ENCODE measurements around the gene ACACA. TPM values are rescaled to one million over a fixed set of nuclear protein-coding genes. Genes with fewer than 3 reads are reported as not detected.
"Not testable (repeated sequence)": the region's sequence is repeated elsewhere in the genome, so short reads cannot be mapped to it uniquely, and the experiment has no call there.

The ACACA gene
- total RNA-seq, 1 experiment from 2014 or later = 33.7 TPM

DNA sequence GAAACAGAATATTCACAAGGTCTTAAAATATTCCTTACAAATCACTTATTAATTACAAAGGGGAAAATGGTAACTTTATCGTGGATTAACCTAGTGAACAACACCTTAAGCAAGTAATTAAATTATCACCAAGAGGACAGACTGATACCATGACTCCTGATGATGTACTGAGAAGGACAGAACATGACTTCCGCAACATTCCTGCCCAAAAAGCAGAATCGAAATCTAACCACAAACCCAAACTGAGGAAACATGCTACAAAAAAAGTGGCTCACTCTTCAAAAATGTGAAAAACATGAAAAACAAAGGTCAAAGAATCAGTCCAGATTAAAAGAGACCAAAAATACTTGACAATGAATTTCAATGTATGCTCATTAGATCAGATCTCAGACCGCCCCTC is 306.4 kb downstream of the ACACA start:
- DNase-seq (ENCODE audit: low read depth) = peak; percentile 50

DNA sequence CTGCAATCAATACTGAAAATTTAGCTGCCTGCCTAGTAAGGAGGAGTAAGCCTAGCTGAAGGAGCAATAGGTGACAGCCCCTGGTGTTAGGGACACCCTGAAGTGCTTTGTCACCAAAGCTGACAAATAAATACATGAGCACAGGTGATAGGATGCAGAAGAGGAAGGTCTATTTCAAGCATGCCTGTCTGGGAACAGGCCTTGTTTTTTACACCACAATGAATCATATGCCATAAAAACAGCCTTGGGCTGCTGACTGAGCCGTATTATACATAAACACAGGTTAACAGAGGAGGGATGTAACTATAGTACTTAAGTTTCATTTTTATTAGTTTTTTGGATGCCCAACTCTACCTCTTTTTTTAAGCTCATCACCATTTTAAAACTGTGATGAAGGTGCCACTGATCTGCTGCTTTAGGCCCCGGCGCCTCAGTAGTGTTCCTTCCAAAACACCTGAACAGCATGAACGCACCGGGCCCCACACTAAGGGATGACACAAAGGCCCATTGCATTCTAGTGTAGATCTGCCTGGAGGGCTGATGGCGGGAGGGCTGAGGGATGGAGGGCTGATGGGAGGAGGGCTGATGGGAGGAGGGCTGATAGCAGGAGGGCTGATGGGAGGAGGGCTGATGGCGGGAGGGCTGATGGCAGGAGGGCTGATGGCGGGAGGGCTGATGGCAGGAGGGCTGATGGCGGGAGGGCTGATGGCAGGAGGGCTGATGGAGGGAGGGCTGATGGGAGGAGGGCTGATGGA is 307.5 kb downstream of the ACACA start:
- DNase-seq (ENCODE audit: low read depth) = peak; percentile 90

DNA sequence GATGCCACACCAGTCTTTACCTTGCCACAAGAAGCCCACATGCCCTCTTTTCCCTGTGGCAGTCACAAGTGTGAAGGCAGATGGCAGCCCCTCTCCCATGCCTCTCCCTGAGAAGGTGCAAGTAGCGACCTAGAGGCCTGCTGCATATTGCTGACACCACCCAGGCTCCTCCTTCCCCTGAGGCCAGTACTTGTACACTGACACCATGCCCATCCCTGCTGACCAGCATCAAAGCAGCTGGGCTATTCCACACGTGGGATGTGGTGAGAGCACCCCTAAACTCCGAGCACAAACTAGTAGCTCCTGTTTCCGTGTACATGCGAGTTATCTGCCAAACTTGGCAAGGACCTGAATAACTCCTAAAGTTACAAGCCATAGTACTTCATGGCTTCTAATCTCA is 308.5 kb downstream of the ACACA start:
- DNase-seq (ENCODE audit: low read depth) = no peak

DNA sequence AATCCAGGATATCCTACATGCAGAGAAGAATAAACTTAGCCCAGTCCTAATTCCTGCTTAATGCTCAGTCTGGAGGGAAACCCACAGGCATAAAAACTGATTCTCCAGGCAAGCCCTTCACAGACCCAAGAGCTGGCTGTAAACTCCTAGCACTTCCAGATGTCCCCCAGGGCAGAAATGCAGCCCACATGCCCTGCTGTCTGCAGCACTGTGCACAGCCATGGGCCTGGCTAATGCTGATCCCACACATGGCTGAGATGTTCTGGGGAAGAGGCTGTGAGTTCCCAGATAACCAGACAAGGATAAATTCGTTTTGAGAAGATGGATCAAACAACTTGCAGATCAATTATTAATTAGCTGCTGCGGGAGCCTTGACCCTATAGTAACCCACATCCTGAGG is 309.5 kb downstream of the ACACA start:
- DNase-seq (ENCODE audit: low read depth) = no peak

DNA sequence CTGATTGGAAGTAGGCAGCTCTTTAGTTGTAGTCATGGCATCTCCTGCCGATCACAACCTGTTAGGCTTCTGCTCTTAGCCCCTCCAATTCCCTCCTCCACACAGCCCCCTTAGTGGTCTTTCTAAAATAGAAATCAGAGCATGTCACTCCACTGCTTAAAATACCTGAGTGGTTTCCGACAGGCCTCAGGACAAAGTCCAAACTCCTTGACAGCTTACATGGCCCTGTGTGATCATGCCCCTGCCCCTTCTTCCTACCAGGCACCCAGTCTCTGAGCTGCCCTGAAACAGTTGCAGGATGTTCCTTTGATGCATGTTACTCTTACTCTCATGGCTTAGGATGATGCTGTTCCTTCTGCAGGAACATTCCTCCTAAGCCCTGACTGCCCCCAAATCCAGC is 310.6 kb downstream of the ACACA start:
- DNase-seq (ENCODE audit: low read depth) = no peak

DNA sequence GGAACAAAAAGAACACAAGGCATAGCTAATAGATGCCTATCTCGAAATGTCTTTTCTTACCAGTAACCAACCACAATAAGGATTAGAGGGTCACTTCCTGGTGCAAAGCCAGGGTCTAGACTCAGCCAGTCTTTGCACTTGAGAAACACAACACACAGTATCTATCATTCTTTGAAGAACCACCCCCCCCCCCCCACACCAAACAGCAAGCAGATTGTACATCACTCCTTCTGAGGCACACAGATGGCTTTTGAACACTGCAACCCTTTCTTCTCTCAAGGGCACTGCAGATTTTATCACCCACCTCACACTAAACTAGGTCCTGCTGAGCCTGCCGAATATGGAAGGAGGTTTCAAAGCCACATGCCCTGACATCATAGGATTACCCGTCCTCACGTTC is 312.2 kb downstream of the ACACA start:
- DNase-seq (ENCODE audit: low read depth) = no peak

DNA sequence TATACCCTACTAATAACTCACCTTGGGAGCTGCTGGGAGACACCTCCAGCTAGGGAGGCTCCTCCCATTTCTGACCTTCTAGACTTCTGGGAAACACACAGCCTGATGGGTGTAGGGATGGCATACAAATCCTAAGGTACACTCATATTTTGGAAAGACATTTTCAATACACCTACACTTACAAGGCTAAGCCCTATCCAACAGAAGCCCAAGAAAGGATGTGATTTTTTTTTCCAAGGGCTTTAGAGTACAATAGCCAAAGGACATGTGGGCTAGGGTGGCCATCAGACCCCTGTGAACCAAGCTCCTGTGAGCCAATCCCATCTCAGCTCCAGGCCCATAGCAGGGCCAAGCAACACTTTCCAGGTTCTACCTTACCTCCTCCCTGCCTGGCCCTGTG is 313.9 kb downstream of the ACACA start:
- no peak for DNase-seq (ENCODE audit: low read depth)

DNA sequence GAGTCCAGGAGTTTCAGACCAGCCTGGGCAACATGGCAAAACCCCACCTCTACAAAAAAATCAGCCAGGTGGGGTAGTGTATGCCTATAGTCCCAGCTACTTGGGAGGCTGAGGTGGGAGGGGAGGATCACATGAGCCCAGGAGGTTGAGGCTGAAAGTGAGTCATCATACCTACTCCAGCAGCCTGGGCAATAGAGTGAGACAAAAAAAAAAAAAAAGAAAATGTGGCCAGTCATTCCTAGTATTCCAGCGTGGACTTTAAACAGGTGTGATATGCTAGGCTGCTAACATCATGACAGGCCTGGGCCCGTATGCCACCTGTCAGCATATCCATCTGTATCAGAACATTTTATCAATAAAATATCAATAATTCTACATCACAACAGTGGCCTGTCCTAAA is 314.6 kb downstream of the ACACA start:
- DNase-seq (ENCODE audit: low read depth) = peak; percentile 46

DNA sequence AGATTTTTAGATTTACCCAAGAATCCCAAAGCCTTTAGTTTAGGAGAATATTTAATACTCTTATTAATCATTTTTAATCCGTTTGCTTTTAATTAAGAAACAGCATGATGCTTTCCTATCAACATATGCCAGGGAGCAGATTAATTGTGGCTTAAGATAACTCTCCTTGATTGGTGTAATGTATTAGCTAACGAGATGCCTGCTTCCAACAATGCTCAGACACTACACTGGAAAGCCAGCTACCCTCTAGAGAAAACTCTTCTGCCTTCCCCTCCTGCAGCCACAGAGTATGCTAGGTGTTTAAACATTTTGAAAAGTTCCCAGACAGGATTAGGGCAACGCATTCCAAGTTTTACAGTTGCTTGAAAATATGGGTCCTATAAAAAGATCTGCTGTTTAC is 315.7 kb downstream of the ACACA start:
- no peak for DNase-seq (ENCODE audit: low read depth)

DNA sequence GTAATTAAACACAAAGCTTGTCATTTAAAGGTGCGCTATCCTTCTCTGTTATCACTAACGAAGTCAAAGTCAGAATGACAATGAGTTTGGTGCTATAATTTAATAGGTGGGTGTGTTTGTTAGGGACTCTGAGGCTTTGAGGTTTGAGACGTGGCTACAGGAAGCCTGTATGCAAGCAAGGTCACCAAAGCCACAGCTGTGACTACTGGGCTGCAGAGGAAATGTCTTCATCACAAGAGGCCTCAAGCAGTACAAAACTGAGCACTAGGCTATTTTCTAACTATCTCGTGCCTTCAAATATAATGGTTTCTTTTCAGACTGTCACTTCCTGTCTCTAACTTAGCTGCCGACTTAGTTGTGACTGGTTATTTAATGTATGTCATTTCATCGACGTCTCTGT is 316.7 kb downstream of the ACACA start:
- DNase-seq (ENCODE audit: low read depth) = no peak

DNA sequence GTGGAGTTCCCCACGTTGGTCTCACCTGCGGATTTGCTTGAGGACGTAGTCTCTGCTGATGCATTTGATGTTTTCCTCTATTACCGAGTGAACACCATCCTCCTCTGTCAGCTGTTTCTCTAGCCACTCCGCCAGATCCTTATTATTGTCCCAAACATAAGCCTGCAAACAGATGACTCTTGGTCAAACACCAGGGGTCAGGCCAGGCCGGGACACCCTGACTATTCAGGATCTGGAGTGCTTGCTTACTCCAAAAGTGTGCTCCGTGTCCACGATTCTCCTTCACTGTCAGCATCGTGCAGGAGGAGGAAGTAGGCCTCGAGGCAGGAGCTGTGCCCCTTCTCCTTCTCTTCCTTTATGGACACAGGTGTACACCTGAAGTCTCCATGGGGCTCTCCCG is 317.7 kb downstream of the ACACA start:
- DNase-seq (ENCODE audit: low read depth) = no peak

DNA sequence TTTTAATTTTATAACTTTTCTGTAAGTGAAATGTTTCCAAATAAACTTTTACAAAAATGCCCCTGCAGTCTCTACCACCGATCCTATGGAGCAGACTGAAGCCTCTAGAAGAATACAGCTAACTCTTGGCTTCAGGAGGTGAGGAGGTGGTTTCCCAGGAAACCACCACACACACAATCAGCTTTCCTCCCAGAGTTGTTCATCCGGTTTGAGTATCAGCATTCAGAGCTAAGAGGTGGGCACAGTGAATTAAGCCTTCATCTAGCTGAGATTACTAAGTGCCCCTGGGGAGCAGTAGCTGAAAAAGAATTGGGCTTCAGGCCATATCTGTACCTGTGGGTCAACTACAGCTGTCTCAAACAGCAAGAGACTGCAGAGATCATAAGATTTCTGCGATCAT is 318.2 kb downstream of the ACACA start:
- DNase-seq (ENCODE audit: low read depth) = no peak

DNA sequence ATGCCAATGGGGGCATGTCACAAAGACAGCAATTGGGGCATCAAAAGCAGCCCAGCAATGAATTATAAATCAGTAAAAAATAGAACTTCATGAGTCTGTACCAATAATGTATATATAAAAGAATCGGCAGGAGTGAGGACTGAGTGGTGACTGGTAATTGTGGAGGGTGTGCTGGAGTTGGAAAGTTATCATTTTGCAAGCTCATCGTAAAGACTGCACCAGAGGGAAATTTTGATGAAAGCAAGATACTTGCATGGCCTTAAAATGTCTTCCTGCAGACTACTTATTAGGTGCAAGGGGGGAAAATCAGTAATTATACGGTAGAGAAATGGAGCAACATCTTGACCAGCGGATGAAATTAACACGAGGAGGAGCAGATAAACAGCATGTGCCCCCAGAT is 319.0 kb downstream of the ACACA start:
- DNase-seq (ENCODE audit: low read depth) = no peak

DNA sequence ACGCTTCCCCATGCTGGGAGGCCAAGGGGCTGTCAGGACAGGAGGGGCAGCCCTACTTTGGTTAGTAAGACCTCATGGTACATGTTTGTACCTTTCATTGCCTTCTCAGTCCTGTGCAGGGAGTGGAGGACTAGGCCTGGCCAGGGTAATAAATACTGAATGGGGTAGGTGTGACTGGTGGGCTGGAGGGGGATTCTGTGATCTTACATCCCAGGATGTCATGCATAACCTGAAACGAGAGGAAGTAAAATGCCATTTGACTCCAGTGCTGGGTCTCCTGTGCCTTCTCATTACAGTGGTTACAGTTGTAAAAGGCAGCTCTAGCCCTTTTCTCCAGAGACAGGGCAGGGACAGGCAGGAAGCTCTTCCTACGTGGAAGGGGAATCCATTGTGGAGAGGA is 319.7 kb downstream of the ACACA start:
- no peak for DNase-seq (ENCODE audit: low read depth)

DNA sequence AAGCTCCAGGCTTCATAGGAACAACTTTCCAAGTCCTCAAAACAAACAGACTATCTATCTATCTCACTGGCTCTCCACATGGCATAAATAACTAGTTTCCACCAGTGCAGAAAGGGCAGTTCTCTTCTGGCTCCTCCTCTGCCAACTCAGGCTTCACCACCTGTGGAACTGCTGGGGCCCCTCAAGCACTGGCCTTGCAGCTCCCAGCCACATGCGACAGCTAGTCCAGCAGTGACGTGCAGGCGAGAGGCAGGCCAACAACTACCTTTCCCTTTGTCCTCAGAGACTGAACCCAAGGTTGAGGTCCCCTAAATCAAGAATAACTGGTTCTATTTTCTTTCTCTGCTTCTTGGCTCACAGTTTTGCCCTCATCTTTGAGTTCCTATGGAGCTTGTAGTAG is 320.3 kb downstream of the ACACA start:
- no peak for DNase-seq (ENCODE audit: low read depth)

DNA sequence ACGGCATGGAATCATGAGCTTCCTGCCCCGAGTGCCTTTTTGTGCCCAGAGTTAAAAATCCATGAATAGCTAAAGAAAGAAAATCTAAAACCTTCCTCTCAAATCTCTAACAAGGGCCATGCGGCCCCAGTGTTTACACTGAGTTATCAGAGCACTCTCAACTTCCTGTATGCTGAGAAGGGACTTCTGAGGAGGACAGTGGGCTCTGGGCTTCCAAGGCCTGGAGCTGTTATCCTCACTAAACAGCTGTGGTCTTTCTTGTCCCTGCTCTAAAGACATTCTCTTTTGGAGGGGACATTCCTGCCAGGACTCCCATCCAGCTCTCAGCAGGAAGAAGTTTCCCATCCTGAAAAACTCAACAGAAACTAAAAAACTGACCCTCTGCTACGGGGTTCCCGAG is 322.3 kb downstream of the ACACA start:
- no peak for DNase-seq (ENCODE audit: low read depth)

DNA sequence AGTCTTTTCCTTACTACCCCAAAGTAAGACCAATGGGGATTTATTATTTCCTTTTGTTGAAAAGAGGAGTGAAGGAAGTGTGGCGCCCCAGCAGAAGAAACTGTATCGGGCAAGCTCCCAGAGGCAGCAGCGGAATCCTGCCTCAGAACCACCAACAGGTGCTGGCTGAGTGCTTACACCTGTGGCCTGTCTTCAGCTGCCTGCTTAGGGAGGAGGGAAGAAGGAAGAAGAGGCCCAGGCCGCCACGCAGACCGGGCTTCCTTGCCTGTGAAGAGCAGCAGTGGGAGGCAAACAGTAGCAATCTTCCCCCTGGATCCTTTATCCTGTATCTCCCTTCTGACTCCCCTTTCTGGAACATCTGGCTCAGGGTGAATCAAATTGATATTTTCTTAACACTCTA is 323.2 kb downstream of the ACACA start:
- DNase-seq (ENCODE audit: low read depth) = no peak

DNA sequence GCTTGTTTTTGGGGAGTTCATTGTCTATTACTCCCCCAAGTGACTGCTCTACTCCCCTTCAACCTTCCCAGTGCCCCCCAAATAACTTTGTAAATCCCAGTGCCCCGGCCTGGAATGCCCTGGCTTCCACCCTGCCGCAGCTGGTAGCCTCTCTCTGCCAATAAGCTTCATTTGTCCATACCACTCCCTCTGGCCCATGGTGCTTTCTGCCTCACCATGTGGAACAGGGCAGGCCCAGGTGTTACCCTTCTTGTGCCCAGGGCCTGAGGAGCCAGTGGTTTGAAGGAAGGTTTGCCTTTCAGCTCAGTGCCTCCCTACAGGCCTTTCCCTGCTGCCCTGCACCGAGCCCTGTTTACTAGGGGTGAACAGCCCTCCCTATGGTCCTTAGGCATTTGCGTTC is 323.7 kb downstream of the ACACA start:
- no peak for DNase-seq (ENCODE audit: low read depth)

DNA sequence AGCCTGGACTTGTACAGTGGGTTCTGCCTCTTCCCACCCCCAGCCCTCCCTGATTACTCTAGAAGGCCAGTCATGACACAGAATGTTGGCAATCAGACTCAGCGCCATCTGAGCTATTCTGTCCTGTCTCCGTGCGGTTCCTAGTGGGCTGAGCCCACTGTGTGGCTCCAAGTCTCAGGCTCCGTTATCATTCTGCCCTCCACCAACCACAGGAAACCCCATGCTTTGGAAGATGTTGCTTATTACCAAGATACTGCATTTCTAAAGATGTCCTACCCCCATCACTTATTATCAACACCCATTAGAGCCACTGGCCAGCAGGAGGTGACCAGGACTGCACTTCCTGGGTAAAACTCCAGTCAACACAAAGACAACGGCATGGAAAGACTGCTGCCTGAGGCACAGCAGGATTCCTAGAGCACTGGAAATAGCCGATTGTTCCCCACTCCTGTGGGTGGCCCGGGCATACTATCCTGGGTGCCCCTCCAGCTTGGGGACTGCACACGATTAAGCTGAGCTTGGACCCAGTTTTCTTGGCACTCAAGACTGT is 324.2 kb downstream of the ACACA start:
- no peak for DNase-seq (ENCODE audit: low read depth)

DNA sequence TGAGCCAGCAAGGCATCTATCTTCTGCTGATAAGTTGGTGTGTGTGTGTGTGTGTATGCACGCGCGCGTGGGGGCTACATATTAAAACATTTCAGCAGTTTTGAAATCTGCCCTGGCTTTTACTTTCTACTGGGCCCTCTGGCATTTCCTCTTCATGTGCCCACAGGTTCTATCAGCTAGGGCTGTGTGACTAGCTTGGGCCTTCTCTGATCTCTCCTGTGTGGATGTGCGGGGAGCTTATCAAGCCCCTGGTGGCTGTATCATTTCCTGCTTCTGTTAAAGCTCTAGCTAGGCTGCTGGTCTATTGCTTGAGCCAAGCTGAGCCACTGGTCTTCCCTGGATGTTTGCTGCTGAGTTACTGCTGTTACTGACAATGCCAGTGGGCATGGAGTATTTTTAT is 325.3 kb downstream of the ACACA start:
- DNase-seq (ENCODE audit: low read depth) = no peak

DNA sequence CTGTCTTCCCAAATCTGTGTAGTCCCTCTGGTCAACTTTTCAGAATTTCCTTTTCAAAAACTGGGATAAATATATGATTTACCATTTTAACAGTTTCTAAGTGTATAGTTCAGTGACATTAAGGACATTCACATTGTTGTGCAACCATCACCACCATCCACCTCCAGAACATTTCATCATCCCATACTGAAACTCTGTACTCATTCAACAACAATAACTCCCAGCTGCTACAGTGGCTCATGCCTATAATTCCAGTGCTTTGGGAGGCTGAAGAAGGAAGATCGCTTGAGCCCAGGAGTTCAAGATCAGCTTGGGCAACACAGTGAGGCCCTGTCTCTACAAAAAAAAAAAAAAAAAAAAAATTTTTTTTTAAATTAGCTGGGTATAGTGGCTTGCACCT is 326.9 kb downstream of the ACACA start:
- DNase-seq (ENCODE audit: low read depth) = no peak

DNA sequence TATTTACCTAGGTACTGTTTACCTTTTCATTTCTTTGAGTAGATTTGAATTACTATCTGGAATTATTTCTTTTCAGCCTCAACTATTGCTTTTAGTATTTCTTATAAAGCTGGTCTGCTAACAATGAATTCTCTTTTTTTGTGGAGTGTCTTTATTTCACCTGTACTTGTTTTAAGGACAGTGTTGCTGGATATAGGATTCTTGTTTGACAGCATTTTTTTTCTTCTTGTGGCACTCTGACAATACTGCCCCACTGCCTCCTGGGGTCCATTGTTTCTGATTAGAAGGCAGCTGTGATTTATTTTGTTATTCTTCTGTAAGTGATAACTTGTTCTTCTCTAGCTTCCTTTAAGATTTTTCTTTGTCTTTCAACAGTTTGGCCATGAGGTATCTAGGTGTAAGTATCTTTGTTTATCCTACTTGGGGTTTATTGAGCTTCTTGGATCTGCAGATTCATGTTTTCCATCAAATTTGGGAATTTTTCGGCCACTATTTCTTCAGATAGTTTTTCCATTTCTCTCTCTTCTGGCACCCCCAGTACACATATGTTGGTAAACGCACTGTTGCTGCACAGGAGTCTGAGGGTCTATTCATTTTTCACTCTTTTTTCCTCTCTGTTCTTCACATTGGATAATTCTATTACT is 327.4 kb downstream of the ACACA start:
- DNase-seq (ENCODE audit: low read depth) = no peak

DNA sequence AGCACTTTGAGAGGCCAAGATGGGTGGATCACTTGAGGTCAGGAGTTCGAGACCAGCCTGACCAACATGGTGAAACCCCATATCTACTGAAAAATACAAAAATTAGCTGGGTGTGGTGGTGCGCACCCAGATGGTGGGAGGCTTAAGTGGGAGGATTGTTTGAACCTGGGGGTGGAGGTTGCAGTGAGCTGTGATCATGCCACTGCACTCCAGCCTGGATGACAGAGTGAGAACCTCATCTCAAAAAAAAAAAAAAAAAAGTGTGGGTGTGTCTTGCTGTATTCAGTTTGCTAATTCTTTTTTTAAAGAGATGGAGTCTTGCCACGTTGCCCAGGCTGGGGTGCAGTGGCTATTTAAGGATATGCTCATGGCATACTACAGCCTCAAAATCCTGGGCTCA is 333.2 kb downstream of the ACACA start:
- not testable (repeated sequence) for DNase-seq (ENCODE audit: low read depth)

DNA sequence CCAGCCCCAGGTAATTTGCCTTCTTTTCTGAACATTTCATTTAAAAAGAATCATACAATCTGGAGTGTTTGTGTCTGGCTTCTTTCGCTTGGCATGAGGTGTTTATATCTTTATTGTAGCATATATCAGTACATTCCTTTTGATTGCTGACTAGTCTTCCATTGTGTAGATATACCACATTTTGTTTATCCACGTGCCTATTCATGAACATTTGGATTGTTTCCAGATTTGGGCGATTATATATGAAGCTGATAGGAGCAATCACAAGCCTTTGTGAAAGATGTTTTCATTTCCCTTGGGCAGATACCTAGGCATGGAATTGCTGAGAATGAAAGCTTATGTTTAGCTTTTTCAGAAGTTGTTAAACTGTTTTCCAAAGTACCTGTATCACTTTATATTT is 337.5 kb downstream of the ACACA start:
- no peak for DNase-seq (ENCODE audit: low read depth)

Measured in M059J (cell line).